HG02588 (cell line): ENCODE data around the gene RAD51B.
"Not testable (repeated sequence)": the region's sequence is repeated elsewhere in the genome, so short reads cannot be mapped to it uniquely, and the experiment has no call there.

Experiments used
- ATAC-seq: cut with Tn5 transposase; IDR thresholded peaks from one replicate; pipeline ENCODE4 v1.9.1; 2021; ENCODE audit warnings: mild to moderate bottlenecking, moderate library complexity; ENCODE audit not compliant: unreplicated experiment

The RAD51B gene

GRCh38 chr14:68074765-68075381 is 255.3 kb downstream of the RAD51B start:
- ATAC-seq: no peak

GRCh38 chr14:68075382-68076029 is 255.9 kb downstream of the RAD51B start:
- no peak for ATAC-seq

DNA sequence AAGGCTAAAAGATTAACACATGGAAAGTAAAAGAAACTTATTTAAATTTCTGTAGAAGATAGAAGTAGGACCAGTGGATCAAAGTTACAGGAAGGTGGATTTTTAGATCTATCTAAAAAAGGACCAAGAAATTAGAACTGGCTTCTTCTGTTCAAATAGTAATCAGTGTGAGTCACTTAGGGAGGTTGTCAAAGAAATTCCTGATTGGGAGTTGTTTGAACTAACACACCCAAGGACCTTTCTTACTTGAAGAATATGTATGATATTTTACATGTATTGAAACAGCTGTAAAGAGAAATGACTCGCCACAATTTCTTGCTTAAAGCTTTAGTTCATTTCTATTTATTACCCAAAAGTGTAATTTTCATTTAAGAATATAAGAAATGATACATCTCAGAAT is 256.9 kb downstream of the RAD51B start:
- no peak for ATAC-seq

GRCh38 chr14:68079941-68080697 is 260.5 kb downstream of the RAD51B start:
- ATAC-seq: no peak

- ATAC-seq: no peak
These were observed 261.9 kb downstream of the RAD51B start for GRCh38 chr14:68081489-68081888.

GRCh38 chr14:68082698-68083291 is 263.2 kb downstream of the RAD51B start:
- ATAC-seq: no peak

DNA sequence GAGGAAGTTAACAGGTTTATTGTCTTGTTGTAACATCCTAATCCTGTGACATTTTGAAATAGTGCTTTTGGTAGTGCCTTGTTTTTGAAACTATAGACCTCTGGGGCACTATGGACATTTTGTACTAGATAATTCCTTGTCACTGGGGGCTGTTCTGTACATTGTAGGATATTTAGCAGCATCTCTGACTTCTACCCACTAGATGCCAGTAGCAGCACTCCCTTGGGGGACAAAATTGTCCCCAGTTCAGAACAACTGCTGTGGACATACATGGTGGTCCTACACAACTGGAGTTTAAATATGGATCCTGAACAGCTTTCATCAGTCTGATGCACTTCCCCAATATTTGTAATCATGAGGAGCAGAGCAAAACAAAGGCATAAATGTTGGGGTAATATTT is 264.7 kb downstream of the RAD51B start:
- no peak for ATAC-seq

GRCh38 chr14:68085742-68086141 is 266.2 kb downstream of the RAD51B start:
- ATAC-seq: no peak

- ATAC-seq: no peak
These were observed 268.9 kb downstream of the RAD51B start for GRCh38 chr14:68088451-68088854.

DNA sequence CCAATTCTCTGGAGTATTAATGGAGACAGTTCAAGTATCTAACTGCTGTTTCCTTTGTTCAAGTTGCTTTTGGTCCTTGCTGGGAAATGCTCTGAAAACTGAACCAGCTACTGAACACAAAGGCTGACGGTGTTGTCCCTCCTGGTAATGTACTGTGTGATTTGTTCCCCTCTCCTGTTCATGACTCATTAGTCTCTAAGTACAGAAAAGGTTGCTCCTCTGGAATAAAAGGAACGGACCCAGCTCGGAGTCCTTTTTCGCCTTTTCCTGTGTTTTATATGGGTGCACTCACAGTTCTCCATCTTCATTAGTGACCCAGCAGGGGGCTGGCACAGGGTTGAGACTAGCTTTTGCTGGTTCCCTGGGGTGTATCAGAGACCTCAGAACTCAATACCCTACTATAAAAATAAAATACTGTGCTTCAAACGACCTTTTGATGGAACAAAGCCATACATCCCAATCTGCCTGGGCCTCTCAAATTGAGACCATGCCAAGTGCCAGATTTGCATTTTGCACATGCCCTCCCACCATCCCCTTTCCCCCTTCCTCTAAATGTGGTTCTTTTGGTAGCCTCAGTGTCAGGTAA is 269.7 kb downstream of the RAD51B start:
- no peak for ATAC-seq

- no peak for ATAC-seq
These were observed 274.6 kb downstream of the RAD51B start for GRCh38 chr14:68094158-68094557.

- no peak for ATAC-seq
These were observed 275.2 kb downstream of the RAD51B start for GRCh38 chr14:68094752-68095151.

DNA sequence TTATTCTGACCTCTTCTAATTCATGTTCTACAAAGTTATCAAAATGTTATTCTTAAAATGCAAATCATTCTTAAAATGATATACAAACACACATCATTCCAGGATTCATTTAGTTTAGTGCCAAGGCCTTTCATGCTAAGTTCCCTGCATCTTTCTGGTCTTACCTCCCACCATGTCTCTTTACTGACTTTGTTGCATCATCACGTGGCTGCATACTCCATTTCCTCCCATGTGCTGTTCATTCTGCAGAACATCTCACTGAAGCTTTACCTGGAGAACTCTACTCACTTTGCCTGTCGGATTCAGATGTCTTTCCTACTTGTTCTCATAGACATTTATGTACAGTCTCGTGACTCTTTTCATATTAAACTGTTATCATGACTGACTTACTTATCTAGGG is 278.1 kb downstream of the RAD51B start:
- ATAC-seq: no peak

GRCh38 chr14:68098834-68099233 is 279.3 kb downstream of the RAD51B start:
- ATAC-seq: no peak

DNA sequence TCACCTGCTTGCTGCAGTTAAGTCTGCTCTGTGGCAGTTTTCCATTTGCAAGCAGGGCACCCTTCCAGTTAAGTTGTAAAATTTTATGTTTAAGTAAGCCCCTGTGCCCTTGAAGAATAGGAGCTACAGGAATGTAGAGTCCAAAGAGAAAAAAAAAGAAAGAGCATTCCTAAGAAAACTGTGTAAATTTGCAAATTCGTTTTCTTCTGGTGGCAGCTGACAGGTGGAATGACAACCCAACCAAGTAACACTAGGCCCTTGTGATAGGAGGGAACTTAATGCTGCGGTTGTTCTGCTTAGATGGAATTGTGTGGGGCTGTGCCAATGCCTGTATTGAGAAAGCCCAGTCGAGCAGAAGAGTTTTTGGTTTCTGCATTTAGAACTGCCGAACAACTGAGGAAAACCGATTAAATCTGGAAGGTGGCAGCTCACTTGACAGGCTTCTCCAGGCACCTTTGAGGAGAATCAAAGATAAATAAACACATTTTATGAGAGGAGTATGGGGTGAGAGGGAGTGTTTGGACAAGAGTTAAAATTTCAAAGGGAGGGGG is 280.0 kb downstream of the RAD51B start:
- no peak for ATAC-seq

DNA sequence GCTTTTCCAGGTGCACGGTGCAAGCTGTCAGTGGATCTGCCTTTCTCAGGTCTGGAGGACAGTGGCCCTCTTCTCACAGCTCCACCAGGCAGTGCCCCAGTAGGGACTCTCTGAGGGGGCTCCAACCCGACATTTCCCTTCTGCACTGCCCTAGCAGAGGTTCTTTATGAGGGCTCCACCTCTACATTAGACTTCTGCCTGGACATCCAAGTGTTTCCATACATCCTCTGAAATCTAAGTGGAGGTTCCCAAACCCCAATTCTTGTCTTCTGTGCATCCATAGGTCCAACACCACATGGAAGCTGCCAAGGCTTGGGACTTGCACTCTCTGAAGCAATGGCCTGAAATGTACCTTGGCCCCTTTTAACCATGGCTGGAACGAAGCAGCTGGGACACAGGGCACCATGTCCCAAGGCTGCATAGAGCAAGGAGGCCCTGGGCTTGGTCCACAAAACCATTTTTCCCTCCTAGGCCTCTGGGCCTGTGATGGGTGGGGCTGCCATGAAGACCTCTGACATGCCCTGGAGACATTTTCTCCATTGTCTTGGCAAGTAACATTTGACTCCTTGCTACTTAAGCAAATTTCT is 282.2 kb downstream of the RAD51B start:
- ATAC-seq: not testable (repeated sequence)

GRCh38 chr14:68103853-68104252 is 284.3 kb downstream of the RAD51B start:
- no peak for ATAC-seq

DNA sequence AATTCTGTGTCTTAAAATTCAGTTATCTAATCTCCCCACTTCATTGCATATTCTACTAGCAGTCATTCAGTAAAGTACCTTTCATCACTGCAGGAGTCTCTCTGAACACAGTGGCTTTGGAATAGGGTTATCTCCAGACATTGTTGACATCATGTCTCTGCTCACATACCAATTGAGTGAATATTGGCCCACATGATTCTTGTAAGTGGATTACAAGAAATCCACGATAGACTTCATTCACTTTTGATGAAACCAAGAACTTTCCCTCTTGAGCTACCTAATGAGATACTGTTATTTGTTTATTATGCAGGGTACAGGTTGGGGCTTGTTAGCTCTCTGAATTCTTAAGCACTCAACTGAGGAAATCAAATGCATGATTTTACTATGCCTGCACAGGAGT is 284.9 kb downstream of the RAD51B start:
- ATAC-seq: no peak

- no peak for ATAC-seq
These were observed 286.2 kb downstream of the RAD51B start for GRCh38 chr14:68105816-68106215.

DNA sequence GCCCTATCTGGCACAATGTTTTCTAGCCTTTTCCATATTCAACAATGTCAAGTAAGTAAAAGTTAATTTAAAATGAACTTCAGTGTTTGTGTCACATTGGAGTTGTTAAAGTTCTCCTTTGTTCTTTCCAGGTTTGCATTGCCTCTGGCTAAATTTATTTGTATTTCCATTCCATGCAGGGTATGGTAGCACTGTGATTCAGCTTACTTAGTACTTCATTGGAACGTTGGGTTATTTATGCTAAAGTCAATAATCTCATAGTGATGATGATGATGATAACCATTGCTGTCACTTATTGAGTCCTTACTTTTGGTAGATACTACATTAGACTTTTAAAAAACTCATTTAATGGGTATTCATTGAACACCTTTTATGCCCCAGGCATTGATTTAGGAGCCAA is 286.9 kb downstream of the RAD51B start:
- ATAC-seq: no peak

DNA sequence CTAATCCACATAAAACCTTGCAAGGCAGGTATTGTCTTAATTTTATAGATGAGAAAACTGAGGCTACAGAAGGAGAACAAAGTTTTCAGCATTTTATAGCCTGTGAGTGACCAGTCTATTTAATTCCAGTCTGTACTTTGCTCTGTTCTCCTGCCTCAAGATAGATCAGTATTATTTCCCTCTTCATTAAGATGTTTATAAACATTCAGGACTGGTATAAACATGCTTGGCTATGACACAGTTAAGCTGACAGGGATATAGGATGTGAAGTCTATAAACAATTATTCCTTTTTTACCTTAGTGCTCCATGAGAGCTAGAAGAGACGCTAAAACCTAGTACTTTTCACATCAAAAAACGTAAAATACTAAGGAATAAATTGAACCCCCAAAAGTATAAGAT is 287.3 kb downstream of the RAD51B start:
- no peak for ATAC-seq
